ENCODE results near the gene EPDR1. TPM values are rescaled to one million over a fixed set of nuclear protein-coding genes. Genes with fewer than 3 reads are reported as not detected.

Gene EPDR1
- total RNA-seq, 1 donor from 2014 or later: 46.3 TPM

- no peak for DNase-seq (ENCODE audit: low spot score)
Observed at GRCh38 chr7:37973915-37974314, 53.5 kb downstream of the EPDR1 start.

DNA sequence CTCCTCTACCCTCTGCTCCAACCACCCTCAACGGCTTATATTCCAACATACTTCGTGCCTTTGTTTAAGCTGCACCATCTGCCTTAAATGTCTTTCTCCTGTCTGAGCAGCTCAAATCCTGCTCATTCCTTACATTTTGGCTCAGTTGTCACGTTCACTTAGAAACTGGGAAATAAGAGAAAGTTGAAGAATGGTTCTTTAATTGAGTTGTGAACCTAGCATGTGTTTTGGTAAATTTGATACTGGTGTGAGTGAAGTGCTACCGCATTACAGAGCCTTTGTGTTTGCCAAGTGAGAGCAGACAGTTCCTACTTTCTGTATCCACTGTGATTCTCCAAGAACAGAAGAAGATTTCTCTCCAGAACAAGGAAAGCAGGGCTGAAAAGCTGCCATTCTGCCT, 54.3 kb downstream of the EPDR1 start:
- DNase-seq (ENCODE audit: low spot score): no peak

DNA sequence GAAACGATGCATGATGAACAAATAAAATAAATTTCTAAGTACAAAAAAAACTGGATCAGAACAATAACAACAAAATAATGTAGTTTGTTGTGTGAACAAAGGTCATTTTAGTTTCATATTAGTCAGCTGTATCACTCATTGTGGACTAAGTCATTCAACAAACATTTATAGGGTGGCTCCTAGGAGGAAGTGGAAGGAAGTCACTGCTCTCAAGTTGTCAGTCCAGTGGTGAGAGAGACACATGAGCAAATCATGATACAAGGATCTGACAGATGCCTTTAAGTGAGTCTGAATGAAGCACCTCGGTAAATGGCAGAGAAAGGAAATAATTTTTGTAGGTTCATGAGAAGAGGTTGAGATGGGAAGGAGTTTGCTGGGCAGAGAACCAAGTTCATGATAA, 56.8 kb downstream of the EPDR1 start:
- no peak for DNase-seq (ENCODE audit: low spot score)

- DNase-seq (ENCODE audit: low spot score): no peak
Observed at GRCh38 chr7:37981664-37982063, 61.2 kb downstream of the EPDR1 start.

- DNase-seq (ENCODE audit: low spot score): no peak
Observed at GRCh38 chr7:37982423-37982822, 62.0 kb downstream of the EPDR1 start.

DNA sequence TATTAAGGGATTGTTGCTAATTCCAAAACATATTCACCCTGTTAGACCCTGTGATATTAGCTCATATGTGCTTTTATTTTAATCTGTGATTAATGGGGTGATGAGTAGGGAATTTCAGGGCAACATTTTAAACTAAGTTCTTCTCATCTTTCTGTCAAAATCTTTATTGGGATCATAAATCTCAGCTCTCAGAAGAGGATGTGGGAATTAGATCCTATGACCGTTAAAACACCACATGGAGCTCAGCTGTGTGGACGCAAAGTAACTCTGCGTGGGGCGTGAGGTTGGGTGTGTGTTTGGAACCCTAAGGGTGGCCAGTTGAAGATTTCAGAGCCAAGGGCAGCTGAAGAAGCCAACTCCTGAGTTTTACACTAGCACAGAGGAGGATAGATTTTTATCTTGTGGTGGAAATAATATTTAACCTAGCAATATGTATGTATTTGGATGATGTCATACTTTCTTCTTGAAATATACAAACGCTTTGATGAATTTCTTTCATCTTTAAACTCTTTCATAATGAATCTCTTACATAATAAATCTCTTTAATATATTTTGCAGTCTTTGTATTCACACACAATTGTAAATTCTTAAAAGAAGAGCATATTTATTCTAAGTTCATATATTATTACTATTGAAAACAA, 64.4 kb downstream of the EPDR1 start:
- no peak for DNase-seq (ENCODE audit: low spot score)

GRCh38 chr7:37986908-37987330, 66.5 kb downstream of the EPDR1 start:
- DNase-seq (ENCODE audit: low spot score): no peak

DNA sequence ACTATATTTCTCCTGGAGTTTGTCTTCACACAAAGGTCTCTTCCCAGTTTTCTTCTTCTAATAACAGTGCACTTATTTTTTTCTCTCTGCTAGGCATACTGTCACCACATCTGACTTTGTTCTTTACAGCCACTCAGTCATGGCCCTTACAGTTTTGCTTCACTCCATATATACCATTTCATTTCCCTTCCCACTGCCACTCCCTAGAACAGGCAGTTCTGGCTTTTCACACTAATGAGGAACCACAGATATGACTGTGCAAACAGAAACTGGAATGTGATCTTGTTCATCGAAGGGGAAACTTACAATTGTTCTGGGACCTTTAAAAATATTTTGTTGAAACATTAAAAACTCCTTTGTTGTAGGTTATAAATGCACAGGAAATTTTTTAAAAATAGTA, 67.3 kb downstream of the EPDR1 start:
- no peak for DNase-seq (ENCODE audit: low spot score)

- no peak for DNase-seq (ENCODE audit: low spot score)
Observed at GRCh38 chr7:37988721-37989650, 68.5 kb downstream of the EPDR1 start.

- no peak for DNase-seq (ENCODE audit: low spot score)
Observed at GRCh38 chr7:37990337-37990736, 69.9 kb downstream of the EPDR1 start.

GRCh38 chr7:37993060-37993501, 72.6 kb downstream of the EPDR1 start:
- no peak for DNase-seq (ENCODE audit: low spot score)

- no peak for DNase-seq (ENCODE audit: low spot score)
Observed at GRCh38 chr7:37999673-38000072, 79.2 kb downstream of the EPDR1 start.

DNA sequence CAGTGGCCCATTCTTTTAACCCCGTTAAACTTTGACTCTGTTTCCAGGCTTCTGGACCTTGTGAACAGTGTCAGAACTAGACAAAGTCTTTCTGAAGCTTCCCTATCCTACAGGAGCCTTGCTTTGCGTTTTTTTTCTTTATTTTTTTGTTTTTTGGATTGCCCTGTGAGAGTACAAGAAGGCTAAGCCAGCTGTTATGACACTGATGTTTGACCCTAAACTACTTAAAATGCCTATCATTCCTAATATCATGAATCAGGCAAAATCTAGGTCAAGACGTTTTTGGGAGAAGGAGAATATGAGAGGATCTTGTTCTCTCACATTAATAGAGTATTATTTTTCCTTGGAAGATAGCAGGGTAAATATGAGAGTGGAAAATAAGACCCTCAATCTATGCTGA, 79.8 kb downstream of the EPDR1 start:
- DNase-seq (ENCODE audit: low spot score): no peak

Other genes with a start within 250 kb of the EPDR1 start
- 0.77 TPM for gene GPR141, start 236.9 kb upstream of the EPDR1 start, total RNA-seq
- gene NME8, start 72.0 kb upstream of the EPDR1 start, total RNA-seq: 0.45 TPM
- gene SFRP4, start 3.8 kb upstream of the EPDR1 start, total RNA-seq: 64.3 TPM

All from mesenteric fat pad (tissue), 1 donor.